K562 (cell line): ENCODE data around the gene L3MBTL3.

Source experiments
- GTF2F1 ChIP-seq: IDR thresholded peaks from 2 replicates; pipeline ENCODE4 v1.6.1; 2011; ENCODE audit warnings: low read depth, low read length, improper control_type of control experiment
- NCOA6 ChIP-seq: fragments of 450-650 bp; IDR thresholded peaks from 2 replicates; pipeline ENCODE4 v1.6.1; 2017; ENCODE audit warnings: mild to moderate bottlenecking
- RFX5 ChIP-seq: IDR thresholded peaks from 2 replicates; pipeline ENCODE4 v1.6.1; 2011; ENCODE audit warnings: low read depth, mild to moderate bottlenecking, improper control_type of control experiment, low read length
- SIX5 ChIP-seq, 2 experiments: IDR thresholded peaks; 2 replicates each; pipeline ENCODE4 v1.6.1; 2011; ENCODE audit warnings: low read length in 2 of 2, borderline replicate concordance in 1 of 2, low read depth in 1 of 2, mild to moderate bottlenecking in 1 of 2, moderate library complexity in 1 of 2; ENCODE audit not compliant: insufficient read depth in 1 of 2
- SOX6 ChIP-seq: fragments of 450-650 bp; IDR thresholded peaks from 2 replicates; pipeline ENCODE4 v1.6.1; 2014; ENCODE audit warnings: mild to moderate bottlenecking
- ZNF354B ChIP-seq: fragments of 250-450 bp; sonication (Bioruptor Pico); IDR thresholded peaks from 2 replicates; pipeline ENCODE4 v1.4.0; 2020
- ZNF444 ChIP-seq: fragments of 250-450 bp; sonication (Bioruptor Pico); IDR thresholded peaks from 2 replicates; pipeline ENCODE4 v1.4.0; 2020; ENCODE audit warnings: mild to moderate bottlenecking, moderate library complexity
- ZNF785 ChIP-seq: fragments of 250-450 bp; sonication (Bioruptor Pico); IDR thresholded peaks from 2 replicates; pipeline ENCODE4 v1.4.0; 2020; ENCODE audit warnings: mild to moderate bottlenecking
- TF ChIP-seq, protein P1 (sequence below), 3 experiments: IDR thresholded peaks in 2 of 3; conservative IDR thresholded peaks in 1 of 3; 2 replicates each; pipeline ENCODE4 v1.5.1; 2011 to 2012; ENCODE audit warnings: low read length in 3 of 3, mild to moderate bottlenecking in 3 of 3, control low read depth in 2 of 3, improper control_type of control experiment in 1 of 3, inconsistent platforms in 1 of 3, low read depth in 1 of 3, mixed read lengths in 1 of 3, moderate library complexity in 1 of 3; ENCODE audit not compliant: insufficient read depth in 2 of 3

DNA sequence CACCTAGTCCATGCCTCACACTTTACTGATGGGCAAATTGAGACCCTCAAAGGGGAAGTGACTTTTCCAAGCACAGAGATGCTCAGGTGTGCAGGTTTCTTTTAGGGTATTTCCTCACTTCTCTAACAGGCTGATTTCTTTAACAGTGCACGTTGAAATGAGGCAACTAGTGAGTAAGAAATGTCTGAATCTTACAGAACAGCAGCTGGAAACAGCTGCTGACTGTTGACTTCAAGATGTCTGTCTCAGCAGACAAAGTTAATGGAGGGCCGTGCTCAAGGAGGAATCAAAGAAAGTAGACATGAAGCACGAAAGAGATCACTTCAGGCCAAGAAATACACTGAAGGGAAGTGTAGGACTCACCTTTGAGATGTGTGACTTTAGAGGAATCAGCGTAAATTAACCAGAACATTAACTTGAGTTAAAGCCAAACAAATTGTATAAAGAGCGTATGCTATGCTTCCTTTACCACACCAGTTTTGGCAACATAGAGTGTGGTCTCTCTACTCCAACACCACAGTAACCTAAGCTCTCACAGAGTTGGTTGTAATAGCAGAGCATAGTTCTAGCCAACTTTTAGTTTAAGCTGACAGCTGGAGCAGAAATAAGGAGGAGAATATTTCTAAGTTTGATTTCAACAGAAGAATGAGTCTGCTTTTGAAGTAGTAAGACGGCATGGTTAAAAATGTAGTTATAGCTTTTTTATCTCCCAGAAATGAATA, 143.5 kb downstream of the L3MBTL3 start:
- TF ChIP-seq SOX6 = no peak
- no peak for TF ChIP-seq GTF2F1
- TF ChIP-seq SIX5 (IDR thresholded peaks at IDR 0.05; ENCODE audit: borderline replicate concordance in 1 of 2, insufficient read depth in 1 of 2, low read depth in 1 of 2, low read length in 2 of 2) = no peak
- no peak for TF ChIP-seq ZNF444 (CRISPR knock-in tag)
- TF ChIP-seq RFX5 = no peak
- no peak for TF ChIP-seq ZNF354B (CRISPR knock-in tag)
- TF ChIP-seq NCOA6 = no peak
- TF ChIP-seq ZNF785 (CRISPR knock-in tag) = no peak
- TF ChIP-seq, protein P1, sequence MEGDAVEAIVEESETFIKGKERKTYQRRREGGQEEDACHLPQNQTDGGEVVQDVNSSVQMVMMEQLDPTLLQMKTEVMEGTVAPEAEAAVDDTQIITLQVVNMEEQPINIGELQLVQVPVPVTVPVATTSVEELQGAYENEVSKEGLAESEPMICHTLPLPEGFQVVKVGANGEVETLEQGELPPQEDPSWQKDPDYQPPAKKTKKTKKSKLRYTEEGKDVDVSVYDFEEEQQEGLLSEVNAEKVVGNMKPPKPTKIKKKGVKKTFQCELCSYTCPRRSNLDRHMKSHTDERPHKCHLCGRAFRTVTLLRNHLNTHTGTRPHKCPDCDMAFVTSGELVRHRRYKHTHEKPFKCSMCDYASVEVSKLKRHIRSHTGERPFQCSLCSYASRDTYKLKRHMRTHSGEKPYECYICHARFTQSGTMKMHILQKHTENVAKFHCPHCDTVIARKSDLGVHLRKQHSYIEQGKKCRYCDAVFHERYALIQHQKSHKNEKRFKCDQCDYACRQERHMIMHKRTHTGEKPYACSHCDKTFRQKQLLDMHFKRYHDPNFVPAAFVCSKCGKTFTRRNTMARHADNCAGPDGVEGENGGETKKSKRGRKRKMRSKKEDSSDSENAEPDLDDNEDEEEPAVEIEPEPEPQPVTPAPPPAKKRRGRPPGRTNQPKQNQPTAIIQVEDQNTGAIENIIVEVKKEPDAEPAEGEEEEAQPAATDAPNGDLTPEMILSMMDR (IDR thresholded peaks at IDR 0.05 in 2 of 3, conservative IDR thresholded peaks at IDR 0.05 in 1 of 3; ENCODE audit: insufficient read depth in 2 of 3, low read depth in 1 of 3, low read length in 3 of 3) = no peak
